Endometrial microvascular endothelial cells (primary cell): ENCODE results near the gene MYOG. TPM values are rescaled to one million over a fixed set of nuclear protein-coding genes. Genes with fewer than 3 reads are reported as not detected.

ENCODE experiments used
- in situ Hi-C: cut with HindIII; loops from 2 replicates; pipeline ENCODE4 v1.10.0; 2017; ENCODE audit warnings: low sequenced_read_pairs, low pct_unique_long_range_greater_than_20kb; ENCODE audit errors: inconsistent ontology term
- total RNA-seq: library from RNA; depleted of rRNA; stranded (reverse); fragments of >200 nt; gene quantifications from one replicate; pipeline ENCODE4 v1.2.3, GENCODE V29; 2015; ENCODE audit errors: inconsistent ontology term

MYOG gene
- total RNA-seq, 1 donor from 2014 or later, result not detected

DNA sequence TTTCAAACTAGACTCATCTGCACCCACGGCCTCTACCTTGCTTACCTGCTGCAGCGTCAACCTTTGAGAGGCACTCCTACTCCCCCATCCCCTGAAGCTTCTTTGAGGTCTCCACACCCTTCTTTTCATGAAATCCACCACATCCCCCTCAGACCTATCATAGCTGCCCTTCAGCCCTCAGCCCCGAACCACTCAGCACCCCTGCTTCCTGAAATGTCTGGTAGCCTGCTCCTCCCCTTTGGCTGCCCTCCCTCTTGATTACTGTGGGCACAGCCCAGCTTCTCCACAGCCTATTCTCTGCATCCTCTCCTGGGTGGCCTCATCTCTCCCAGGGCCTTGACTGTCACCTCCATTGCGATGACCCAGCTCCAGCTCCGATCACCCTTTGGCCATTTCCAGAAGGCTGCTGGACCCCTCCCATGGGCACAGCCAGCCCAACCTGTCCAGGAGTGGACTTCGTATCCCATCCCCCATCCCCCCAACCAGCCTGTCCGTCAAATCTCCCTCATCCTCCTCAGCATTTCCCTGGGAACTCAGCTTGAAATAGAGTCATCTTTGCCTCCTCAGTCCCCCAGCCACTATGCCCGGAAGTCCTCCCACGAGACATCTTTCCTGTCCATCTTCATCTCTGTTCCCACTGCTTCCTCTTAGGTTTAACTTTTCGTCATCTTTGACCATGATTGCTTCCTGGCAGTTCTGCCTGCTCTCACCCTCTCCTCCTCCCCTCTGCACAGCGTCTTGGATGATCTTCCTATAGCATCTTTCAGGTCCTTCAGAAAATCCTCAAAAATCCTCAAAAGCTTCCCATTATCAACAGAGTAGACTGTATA lies 35.6 kb upstream of the MYOG start:
- in situ Hi-C loops, result no loop called here

DNA sequence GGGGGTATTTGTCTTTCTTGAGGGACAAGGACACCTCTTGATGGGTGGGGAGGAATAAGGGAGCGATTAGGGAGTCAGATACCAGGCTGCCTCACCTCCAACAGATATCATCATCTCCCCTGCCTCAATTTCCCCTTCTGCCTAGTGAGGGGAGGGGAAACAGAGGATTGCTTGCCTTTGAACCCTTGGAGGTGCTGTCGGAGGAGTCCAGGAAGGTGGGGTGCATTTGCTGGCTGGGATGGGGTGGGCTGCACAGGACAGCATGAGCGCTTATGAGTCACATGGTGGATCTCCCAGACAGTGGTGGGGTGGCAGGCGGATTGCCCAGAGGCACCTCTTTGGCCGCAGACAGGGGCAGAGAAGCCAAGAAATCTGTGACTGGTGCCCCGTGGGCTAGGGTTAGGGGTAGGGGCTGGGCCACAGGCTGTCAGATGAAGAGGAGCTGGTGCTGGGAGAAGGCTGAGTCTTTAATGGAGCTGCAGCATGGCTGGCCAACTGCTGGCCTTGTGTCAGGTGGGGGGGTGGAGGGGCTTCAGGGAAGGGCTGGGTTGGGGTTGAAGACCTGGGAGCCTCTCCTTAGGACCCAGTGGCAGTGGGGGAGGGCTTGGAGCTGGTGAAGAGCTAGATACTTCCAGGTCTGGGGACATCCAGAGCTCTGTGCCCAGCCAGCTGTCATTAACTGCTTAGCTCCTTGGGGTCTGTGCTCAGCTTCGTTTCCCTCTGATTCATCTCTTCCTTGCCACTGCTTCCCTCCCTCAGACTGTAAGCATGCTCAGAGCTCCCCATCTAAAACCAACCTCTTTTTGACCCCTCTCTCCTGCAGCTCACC lies 34.7 kb upstream of the MYOG start:
- in situ Hi-C loops, result no loop called here

DNA sequence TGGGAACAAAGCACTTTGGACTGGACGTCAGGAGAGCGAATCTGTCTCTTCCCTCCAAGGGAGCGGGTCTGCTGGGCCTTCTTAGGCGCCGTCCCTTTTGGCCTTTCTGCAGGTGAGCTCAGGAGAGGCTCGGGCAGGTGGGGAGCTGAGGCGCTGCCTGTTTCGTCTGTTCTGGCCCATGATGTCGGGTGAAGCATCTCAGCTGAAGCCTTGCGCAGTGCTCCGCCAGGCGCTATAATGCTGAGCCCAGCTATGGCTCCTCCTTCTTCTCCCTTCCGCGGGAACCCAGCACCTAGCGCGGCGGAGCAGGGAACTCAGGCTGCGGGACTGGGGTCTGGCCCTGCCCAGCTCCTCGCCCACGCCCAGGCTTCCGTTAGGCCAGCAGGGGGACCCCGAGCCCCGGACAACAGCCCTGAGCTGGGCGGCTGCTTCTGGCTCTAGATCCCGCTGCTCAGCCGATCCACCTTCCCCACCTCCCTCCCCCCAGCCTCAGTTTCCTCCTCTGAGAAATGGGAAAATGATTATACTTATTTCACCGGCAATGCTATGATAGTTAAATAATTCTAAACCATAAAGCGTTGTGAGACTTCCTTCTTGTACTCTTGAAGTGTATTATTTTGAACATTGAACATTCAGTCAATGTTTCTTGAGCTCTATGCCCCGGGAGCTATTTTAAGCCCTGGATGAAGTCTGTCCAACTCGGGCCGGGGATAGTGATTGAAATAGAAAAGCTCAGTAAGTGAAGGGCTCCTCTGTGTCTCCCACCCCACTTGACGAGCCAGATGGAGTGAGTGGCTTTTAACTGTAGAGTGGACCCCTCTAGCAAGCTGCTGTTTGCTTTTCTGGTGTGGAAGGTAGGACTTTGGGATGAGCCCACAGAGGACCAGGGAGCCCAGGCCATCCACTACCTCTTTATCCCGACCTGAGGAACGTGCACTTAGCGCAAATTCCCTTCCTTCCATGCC lies 32.1 kb upstream of the MYOG start:
- in situ Hi-C loops, result no loop called here

DNA sequence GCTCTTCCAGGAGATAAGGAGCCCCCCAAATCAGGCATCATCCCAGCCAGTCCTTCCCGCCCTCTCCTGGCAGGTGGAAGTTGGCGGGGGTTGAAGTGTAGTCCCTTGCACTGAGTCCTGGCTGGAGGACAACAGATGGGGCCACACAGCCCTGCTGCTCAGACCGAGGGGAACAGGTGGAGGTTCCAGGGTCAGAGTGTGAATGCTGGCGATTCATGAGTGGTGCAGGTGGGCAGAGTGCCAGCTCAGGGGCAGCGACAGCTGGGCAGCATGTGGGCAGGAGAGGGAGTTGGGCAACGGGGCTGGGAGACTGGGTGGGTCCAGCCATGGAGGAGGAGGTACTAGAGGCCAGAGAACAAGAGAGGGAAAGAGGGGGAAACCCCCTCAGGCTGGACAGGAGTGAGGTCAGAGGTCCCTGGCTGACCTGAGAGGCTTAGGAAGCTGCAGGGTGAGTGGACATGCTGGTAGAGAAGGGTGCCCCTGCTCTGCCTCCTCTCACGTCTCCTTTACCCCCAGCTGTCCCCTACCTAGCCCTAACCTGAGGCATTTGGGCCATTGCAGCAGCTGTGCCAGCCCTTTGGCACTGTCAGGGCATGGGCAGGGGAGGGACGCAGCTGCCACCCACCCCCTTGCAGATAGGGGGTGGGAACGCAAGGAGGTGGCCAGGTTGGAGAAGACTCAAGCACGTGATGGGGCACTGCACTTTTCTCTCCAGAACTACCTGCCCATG lies 30.4 kb upstream of the MYOG start:
- in situ Hi-C loops, result no loop called here

DNA sequence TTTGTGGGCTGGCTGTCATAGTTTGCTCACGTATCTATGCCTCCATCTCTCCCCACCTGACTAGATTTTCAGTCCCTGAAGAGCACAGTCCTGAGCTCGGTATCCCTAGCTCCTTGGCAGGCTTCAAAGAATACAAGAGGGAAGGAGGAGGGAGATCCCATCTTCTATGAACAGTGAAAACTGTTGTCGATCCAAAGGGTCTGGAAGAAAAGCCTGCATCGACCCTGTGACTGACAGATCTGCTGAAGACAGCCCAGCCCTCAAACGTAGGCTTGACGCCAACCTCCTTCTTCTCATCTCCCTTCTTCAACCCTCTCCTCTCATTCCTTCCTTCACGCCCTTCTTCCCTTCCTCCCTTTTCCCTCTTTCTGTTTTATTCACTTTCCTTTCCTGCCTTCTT lies 28.4 kb upstream of the MYOG start:
- in situ Hi-C loops, result no loop called here

DNA sequence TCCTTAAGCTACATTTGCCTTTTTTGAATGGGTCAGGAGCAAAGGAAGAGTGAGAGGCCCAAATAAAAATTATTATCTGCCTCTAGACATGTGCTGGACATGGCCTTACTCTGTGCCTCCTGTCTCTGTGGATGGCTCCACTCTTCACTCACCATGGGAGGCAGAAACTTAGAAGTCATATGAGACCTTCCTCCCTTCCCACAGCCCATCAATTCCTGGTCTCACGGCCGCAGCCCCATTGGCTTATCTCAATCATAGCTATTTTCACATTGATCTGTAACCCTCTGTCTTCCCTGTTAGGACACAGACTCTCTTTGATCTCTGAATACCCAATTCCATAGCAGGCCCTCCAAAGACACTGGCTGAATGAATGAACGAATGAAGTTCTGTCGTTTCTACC lies 27.5 kb upstream of the MYOG start:
- in situ Hi-C loops, result no loop called here

DNA sequence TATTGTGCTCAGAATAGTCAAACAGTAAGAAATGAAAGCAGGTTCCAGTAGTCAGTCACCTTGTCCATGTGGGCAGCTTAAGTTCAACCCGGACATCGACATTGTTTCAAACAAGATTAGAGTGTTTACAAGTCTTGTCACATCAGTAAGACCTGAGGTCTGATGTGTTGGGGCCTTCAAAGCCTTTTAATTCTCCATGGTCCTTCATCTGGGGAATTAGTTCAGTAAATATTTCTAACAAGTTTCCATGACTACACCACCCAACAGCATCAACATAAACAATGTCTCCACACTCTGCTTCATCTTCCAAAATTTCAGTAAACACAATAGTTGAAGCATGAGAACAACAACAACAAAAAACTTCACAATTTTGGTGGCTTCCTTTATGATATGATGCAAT lies 26.7 kb upstream of the MYOG start:
- in situ Hi-C loops, result no loop called here

DNA sequence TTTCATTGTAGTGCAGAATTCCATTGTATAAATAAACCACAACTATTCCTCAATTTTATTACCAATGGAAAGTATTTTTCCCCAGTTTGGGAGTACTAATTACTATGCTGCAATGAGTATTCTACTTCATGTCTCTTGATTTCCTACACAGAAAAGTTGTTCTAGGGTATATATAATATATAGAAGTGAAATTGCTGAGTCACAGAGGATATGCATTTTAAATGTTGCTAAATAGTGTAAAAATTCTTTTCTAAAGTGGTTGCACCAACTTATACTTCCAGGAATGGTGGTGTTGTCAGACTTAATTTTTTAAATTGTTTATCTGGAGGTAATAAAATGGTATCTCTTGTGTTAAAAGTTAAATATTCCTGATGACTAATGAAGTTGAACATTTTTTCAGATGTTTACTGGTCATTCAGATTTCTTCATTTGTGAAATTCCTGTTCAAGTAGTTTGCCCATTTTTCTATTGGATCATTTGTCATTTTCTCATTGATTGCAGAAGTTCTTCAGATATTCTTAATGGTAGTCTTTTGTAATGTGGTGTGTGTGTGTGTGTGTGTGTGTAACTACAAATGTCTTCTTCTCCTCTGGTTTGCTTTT lies 19.1 kb upstream of the MYOG start:
- in situ Hi-C loops, result no loop called here

DNA sequence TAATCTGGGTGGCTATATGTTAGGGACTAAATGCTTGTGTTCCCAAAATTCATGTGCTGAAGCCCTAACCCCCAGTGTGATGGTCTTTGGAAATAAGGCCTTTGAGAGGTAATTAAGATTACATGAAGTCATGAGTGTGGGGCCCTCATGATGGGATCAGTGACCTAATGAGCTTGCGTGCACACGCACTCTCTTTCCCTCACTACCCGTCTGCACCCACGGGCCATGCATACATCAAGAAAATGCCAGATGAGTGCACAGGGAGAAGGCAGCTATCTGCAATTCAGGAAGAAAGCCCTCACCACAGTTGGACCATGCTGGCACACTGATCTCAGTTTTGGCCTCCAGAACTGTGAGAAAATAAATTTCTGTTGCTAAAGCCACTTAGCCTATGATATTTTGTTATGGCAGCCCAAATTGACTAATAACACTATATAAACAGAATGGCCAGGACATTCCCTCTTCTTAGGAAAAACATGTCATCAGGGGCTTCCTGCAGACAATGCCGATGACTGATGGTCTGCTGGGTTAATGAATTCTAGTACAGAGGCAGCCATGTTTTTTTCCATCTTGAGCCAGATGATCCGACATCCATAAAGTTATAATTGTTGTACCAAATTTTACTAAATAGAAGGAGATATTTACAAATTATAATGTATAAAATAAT lies 18.1 kb upstream of the MYOG start:
- in situ Hi-C loops, result no loop called here

DNA sequence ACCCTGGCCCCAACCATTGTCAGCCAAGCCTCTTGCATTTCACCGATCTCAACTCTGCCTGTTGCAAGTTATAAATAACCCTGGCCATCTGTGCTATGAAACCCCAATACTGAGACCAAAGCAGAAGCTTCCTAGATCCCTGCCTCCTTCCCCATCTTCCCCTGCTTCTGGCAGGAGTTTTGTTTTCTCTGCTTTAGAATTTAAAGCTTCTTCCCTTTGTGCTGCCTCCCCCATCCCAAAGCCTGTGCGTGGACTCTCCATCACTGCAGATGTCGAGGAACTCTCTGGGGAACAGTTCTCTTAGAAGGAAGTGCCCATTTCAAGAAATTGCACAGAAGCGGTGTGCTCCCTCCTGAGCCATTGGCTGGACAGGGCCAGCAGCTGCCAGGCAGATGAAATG lies 17.4 kb upstream of the MYOG start:
- in situ Hi-C loops, result no loop called here

DNA sequence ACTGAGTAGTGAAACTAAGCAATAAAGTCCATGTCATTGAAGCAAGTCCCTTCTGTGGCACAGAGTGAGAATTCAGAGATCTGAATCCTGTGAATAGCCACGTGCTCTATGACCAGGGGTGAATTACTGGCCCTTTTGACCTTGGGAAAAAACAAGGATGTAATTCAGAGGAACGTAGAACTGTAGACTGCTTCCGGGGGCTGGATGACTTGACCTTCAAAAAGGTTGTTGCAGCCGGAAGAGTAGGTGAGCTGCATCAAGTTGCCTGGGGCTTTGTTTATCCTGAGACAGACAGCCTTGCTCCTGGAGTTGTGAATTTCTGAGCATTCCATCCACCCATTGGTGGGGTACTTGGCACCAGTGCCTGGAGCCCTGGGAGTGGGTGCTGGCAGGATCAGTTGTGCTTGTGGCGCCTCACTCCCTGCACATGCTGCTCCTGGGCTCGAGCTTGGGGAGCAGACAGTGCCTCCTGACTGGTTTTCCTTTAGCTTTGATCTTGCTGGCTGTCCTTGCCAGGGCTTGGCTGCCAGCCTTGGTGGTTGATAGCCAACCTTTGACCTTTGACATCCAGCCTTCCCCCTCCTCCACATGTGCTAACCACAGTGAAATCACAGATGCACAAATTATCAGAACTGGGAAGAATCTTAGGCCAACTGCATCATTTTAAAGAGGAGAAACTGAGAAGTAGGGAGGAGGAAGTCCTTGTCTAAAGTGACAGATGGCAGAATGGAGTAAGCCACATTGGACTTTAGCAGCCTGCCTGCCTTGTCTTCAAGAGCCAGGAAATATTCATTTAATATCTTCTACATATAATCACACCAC lies 16.2 kb upstream of the MYOG start:
- in situ Hi-C loops, result no loop called here

DNA sequence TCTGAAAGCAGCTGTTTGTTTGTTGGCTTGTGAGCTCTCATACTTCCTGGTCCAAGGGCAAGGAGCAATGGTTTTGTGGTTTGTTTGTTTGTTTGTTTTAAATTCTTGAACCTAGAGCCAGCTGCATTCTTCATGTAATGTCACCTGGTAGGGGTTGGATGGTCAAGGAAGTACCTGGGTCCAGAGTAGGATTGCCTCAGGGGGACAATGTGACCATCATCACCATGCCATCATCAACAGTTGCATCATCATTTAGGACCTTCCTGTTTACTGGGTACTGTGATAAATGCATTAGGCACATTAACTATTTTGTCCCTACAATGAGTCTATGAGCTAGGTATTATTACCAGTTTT lies 14.7 kb upstream of the MYOG start:
- in situ Hi-C loops, result no loop called here

DNA sequence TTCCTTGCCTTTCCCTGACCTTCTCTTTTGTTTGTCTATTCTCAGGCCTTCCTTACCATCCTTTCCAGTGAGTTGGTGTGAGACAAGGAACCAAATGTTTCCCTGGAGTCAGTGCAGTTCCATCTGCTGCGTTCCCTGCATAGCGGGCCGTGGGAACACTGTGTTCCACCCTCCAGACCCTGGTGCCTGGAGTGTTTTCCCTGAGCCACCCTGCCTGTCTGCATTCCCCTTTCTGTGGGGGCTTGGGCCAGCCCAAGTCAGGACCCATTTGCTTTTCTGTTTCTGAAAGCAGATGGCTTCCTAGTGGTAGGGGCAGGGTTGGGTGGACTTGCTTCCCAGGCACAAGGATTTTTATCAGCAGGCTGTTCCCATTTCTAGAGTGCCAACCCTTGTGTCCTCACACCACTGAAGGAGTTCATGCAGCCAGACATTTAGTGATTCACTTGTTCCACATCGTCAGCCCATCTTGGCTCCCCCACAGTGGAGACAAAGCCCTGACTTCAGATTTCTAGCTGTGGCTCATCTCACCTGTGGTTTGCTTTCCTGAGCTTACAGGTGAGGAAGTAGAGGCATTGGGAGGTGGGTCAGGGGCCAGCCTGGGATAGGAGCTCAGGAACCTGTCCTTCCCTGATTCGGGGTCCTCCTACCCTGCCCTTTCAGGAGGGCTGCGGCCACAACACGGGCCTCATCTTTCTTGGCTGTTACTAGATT lies 14.1 kb upstream of the MYOG start:
- in situ Hi-C loops, result no loop called here

DNA sequence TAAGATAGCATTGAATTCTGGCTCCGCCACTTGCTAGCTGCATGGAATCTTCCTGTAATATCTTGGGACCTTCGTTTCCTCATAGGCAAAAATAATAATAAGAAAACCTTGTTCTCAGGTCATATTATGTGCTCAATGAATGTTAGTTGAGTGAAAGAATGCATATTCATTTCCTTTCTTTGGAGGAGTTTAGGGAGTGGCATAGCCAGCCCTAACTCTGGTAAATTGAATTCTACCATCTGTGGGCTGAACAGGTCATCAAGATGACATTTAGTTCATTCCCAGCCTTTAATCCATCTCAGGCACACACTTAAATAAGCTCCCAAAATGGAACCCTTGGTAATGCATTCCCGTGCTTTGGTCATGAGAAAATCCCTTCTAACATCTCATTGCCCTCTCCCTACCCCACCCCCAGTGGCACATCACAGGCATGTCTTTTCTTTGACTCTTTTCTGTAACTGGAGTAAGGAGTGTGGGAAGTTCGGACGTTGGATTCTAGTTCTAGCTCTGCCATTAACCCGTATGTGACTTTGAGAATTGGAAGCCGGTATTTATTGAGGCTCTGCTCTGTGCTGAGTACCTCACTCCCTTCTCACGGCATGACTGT lies 13.2 kb upstream of the MYOG start:
- in situ Hi-C loops, result no loop called here

DNA sequence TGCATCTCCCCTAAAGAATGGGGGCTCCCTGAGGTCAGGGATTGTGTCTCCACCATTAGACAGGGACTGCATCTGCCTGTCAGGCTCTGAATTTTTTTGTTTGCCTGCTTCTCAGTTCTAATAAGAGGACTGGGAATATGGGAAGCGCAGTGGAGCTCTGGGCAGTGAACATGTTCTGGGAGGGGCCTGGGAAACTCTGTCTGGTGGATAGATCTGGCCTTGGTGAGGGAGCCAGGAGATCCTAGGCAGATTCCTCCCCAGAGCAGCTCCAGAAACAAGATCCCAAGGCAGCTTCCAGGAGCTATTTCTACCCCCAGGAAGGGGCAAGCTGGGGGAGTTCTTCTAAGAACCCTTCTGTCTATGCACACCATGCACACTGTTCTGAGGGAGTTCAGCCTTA lies 12.6 kb upstream of the MYOG start:
- in situ Hi-C loops, result no loop called here

DNA sequence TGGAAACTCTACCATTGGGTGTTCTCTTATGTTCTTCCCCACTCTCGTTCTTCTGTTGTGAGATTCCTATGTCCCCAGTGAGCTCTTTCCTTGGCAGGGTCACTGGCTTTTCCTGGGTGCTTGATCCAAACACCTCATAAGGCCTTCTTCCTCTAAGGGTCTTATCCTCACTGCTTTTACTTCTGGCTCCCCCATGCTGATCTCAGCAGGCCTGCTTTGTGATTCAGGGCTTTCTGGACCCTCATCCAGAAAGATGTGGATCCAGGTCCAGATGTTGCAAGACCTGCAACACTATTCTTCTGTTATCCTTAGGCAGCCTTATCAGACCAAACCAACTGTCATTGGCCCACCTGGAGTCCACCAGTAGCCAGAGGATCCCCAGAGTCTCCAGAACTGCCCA lies 11.2 kb upstream of the MYOG start:
- in situ Hi-C loops, result no loop called here
